Endothelial cell (in vitro differentiated cells): ENCODE data around the gene FERMT3. TPM values are rescaled to one million over a fixed set of nuclear protein-coding genes. Genes with fewer than 3 reads are reported as not detected.

Experiments used
- DNase-seq: peaks from one replicate; pipeline ENCODE4 v3.0.0; 2021; ENCODE audit warnings: low spot score
- H3K27ac Mint-ChIP-seq: one replicate; pipeline ENCODE4 v1.8.0; 2021; ENCODE audit warnings: mixed read lengths, inconsistent platforms; ENCODE audit not compliant: unreplicated experiment
- H3K27me3 Mint-ChIP-seq: one replicate; pipeline ENCODE4 v1.8.0; 2021; ENCODE audit warnings: mild to moderate bottlenecking, moderate library complexity, mixed read lengths, inconsistent platforms; ENCODE audit not compliant: unreplicated experiment
- H3K36me3 Mint-ChIP-seq: one replicate; pipeline ENCODE4 v1.8.0; 2021; ENCODE audit warnings: mild to moderate bottlenecking, low read depth, mixed read lengths, inconsistent platforms; ENCODE audit not compliant: unreplicated experiment
- H3K4me1 Mint-ChIP-seq: one replicate; pipeline ENCODE4 v1.8.0; 2021; ENCODE audit warnings: mild to moderate bottlenecking, mixed read lengths, inconsistent platforms; ENCODE audit not compliant: unreplicated experiment
- H3K4me3 Mint-ChIP-seq: one replicate; pipeline ENCODE4 v1.8.0; 2021; ENCODE audit warnings: mild to moderate bottlenecking, mixed read lengths, inconsistent platforms; ENCODE audit not compliant: unreplicated experiment
- H3K9me3 Mint-ChIP-seq: one replicate; pipeline ENCODE4 v1.8.0; 2021; ENCODE audit warnings: mixed read lengths, inconsistent platforms; ENCODE audit not compliant: unreplicated experiment
- total RNA-seq: library from RNA; stranded (reverse); fragmentation: NEBNext Ultra II Directional; extraction: Animal tissue kit (Norgen Biotek cat#: 25700); gene quantifications from one replicate; pipeline ENCODE4 v1.2.1, GENCODE V29; 2021; ENCODE audit not compliant: unreplicated experiment
- TF ChIP-seq, protein P1 (sequence below): fragments of 200-600 bp; sonication (generic); IDR thresholded peaks from one replicate; pipeline ENCODE4 v1.5.0; 2021; ENCODE audit warnings: antibody characterized with exemption; ENCODE audit not compliant: unreplicated experiment

Gene FERMT3
- total RNA-seq, 1 donor from 2014 or later = 6.2 TPM

DNA sequence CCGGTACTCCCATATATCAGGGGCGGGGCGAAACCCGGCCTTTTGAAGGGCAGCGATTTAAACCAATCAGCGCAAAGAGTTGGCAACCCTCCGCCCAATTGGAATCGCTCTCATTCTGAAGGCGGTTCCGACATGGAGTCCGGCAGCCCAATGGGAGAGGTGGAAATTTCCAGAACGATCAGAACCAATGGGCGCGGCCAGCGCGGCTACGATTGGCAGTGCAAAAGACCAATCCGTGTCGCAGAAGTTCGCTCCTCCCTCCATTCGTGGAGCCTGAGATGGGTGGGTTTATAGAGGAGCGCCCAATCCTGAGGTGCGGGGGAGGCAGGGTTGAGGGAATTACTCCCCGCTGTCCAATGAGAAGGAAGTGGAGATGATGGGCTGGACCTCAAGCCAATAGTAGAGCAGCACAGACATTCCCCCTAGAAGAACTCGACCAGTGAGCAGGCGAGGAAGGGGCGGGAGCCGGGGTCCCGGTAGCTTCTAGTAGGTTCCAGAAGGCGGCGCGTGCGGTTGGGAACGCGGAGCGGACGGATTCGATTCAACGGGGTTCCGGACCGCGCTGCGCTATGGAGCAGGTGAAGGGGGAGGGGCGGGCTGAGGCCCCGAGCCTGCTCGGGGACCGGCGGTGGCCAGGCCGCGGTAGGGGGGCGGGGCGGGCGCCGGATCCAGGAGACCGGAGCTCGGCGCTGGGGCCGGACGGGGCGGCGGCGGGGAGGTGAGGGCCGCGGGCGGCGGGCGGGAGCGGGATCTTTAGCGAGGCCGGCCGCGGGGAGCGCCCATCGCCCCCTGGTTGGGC, 20.6 kb upstream of the FERMT3 start, which contains the start of gene STIP1:
STIP1 (plus strand) TSS at position 479 of the 799 bp plus-strand sequence; CDS start at position 570, 91 bp downstream.
- H3K27me3 Mint-ChIP-seq = peaks cover 14% of the 10 kb centered on the region
- DNase-seq = peak; percentile 97
- H3K4me3 Mint-ChIP-seq = peak within 1 kb of the TSS; percentile 96
- TF ChIP-seq, protein P1, sequence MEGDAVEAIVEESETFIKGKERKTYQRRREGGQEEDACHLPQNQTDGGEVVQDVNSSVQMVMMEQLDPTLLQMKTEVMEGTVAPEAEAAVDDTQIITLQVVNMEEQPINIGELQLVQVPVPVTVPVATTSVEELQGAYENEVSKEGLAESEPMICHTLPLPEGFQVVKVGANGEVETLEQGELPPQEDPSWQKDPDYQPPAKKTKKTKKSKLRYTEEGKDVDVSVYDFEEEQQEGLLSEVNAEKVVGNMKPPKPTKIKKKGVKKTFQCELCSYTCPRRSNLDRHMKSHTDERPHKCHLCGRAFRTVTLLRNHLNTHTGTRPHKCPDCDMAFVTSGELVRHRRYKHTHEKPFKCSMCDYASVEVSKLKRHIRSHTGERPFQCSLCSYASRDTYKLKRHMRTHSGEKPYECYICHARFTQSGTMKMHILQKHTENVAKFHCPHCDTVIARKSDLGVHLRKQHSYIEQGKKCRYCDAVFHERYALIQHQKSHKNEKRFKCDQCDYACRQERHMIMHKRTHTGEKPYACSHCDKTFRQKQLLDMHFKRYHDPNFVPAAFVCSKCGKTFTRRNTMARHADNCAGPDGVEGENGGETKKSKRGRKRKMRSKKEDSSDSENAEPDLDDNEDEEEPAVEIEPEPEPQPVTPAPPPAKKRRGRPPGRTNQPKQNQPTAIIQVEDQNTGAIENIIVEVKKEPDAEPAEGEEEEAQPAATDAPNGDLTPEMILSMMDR = no peak
- no peaks in the 10 kb centered on the region for H3K9me3 Mint-ChIP-seq
- peak within 1 kb of the TSS; percentile 88 for H3K27ac Mint-ChIP-seq
- peaks cover 11% of the 10 kb centered on the region for H3K4me1 Mint-ChIP-seq
- H3K36me3 Mint-ChIP-seq = peaks cover 3% of the 10 kb centered on the region

DNA sequence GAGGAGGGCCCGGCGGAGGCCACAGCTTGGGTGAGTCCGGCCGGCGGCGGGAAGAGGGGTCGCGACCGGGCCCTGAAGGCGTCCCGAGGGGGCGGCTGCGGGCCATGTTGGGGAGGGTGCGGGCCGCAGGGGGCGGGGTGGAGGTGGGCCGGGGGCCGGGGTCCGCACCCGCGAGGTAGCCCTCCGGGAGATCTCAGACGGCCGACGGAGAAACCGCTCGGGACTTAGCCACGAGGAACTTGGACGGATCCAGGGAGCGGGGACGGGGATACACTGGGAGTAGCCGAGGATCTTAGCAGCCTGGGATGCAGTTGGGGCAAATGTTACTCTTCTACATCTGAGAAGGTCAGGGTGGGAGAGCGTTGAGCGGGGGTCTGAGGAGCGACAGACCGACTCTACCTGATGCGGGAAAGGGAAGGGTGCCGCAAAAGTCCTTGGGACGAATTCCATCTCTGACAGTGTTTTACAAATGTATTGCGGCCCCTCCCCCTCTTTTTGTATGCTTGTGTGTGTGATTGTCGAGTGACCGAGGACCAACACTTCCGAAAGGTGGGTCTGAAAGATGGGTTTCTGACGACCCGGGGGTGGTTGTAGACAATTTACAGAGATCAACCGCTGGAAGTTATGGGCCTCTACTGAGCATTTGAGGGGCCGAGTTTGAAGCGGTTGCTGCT, 19.9 kb upstream of the FERMT3 start:
- TF ChIP-seq, protein P1 = no peak
- Mint-ChIP-seq H3K27ac (no peak overlapping the region), H3K4me1 (peaks cover 11% of the 10 kb centered on the region), H3K36me3 (peaks cover 3% of the 10 kb centered on the region), H3K27me3 (peaks cover 14% of the 10 kb centered on the region), H3K9me3 (no peaks in the 10 kb centered on the region), H3K4me3 (no peak overlapping the region)
- DNase-seq = no peak

DNA sequence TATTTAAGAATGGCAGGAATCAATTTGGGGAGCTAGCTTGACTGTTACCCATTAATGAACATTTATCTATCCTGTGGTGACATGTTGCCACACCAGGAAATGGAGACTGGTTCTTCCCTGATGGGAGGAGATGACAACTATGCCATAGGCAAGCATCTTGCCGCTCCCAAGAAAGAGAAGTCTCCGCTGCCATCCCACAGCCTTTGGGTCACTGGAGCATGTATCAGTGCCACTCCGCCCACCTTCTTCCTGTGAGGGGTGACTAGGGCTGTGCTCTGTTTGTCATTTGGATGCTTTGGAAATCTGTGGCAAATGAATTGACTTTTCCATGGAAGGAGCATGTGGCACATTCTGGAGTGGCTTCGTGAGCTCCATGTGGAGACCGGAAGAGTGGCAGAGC, 14.1 kb upstream of the FERMT3 start:
- H3K36me3 Mint-ChIP-seq = peaks cover 33% of the 10 kb centered on the region
- DNase-seq = no peak
- H3K4me1 Mint-ChIP-seq = peaks cover 3% of the 10 kb centered on the region
- no peaks in the 10 kb centered on the region for H3K9me3 Mint-ChIP-seq
- no peak overlapping the region for H3K4me3 Mint-ChIP-seq
- no peak overlapping the region for H3K27ac Mint-ChIP-seq
- TF ChIP-seq, protein P1 = no peak
- H3K27me3 Mint-ChIP-seq = peaks cover 2% of the 10 kb centered on the region

DNA sequence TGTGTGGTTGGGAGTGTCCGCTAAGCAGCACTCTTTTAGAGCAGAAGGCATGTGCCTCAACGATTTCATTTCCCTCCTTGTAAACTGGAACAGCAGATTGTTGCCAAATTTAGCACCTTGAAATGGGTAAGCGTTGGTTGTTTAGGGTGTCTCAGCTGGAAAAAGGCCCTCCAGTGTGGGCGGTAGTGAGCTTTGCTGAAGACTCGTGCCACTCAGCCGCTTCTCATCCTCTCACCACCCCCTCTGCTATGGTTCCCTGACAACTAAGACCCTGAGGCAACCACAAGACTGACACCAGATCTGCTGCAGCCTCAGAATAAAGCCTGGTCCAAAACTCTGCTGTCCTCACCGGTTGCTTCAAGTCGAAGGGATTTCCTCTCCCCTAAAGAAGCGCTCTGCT, 9.9 kb upstream of the FERMT3 start:
- no peaks in the 10 kb centered on the region for H3K4me1 Mint-ChIP-seq
- H3K27ac Mint-ChIP-seq = no peak overlapping the region
- H3K27me3 Mint-ChIP-seq = peaks cover 3% of the 10 kb centered on the region
- peaks cover 49% of the 10 kb centered on the region for H3K36me3 Mint-ChIP-seq
- no peaks in the 10 kb centered on the region for H3K9me3 Mint-ChIP-seq
- DNase-seq = no peak
- TF ChIP-seq, protein P1 = no peak
- H3K4me3 Mint-ChIP-seq = no peak overlapping the region

GRCh38 chr11:64198511-64198910, 8.0 kb upstream of the FERMT3 start:
- Mint-ChIP-seq H3K36me3 (peaks cover 54% of the 10 kb centered on the region), H3K27me3 (peaks cover 7% of the 10 kb centered on the region), H3K4me3 (no peak overlapping the region), H3K9me3 (no peaks in the 10 kb centered on the region), H3K27ac (no peak overlapping the region), H3K4me1 (peaks cover 4% of the 10 kb centered on the region)
- TF ChIP-seq, protein P1 = no peak
- DNase-seq = no peak
